Measurements from ENCODE around the gene DNASE1L3. TPM values are rescaled to one million over a fixed set of nuclear protein-coding genes. Genes with fewer than 3 reads are reported as not detected.

The DNASE1L3 gene
- total RNA-seq, 2 donors from 2014 or later: not detected

GRCh38 chr3:58161435-58162398 is 49.1 kb downstream of the DNASE1L3 start:
- Mint-ChIP-seq H3K4me1 (ENCODE audit: low read depth in 2 of 2) (peaks cover 6 to 9% of the 10 kb centered on the region in 2 donors), H3K27ac (no peak overlapping the region), H3K27me3 (no peaks in the 10 kb centered on the region), H3K4me3 (no peak overlapping the region), H3K36me3 (no peaks in the 10 kb centered on the region), H3K9me3 (no peaks in the 10 kb centered on the region)
- DNase-seq (ENCODE audit: low spot score): no peak
- ATAC-seq: peak; percentile 39 to 55

GRCh38 chr3:58160399-58160798 is 50.4 kb downstream of the DNASE1L3 start:
- no peaks in the 10 kb centered on the region for H3K27me3 Mint-ChIP-seq
- H3K9me3 Mint-ChIP-seq: no peaks in the 10 kb centered on the region
- H3K4me1 Mint-ChIP-seq (ENCODE audit: low read depth in 2 of 2): peaks cover 6 to 9% of the 10 kb centered on the region in 2 donors
- no peak for DNase-seq (ENCODE audit: low spot score)
- H3K4me3 Mint-ChIP-seq: no peak overlapping the region
- no peak overlapping the region for H3K27ac Mint-ChIP-seq
- no peak for ATAC-seq
- H3K36me3 Mint-ChIP-seq: no peaks in the 10 kb centered on the region

- no peak for ATAC-seq
- DNase-seq (ENCODE audit: low spot score): no peak
- no peaks in the 10 kb centered on the region for H3K27me3 Mint-ChIP-seq
These were observed 52.2 kb downstream of the DNASE1L3 start for GRCh38 chr3:58158442-58159153.

GRCh38 chr3:58157700-58158099 is 53.1 kb downstream of the DNASE1L3 start:
- no peak overlapping the region for H3K4me3 Mint-ChIP-seq
- H3K27me3 Mint-ChIP-seq: no peaks in the 10 kb centered on the region
- H3K9me3 Mint-ChIP-seq: no peaks in the 10 kb centered on the region
- H3K36me3 Mint-ChIP-seq: no peaks in the 10 kb centered on the region
- H3K27ac Mint-ChIP-seq: no peak overlapping the region
- H3K4me1 Mint-ChIP-seq (ENCODE audit: low read depth in 2 of 2): peaks cover 6 to 9% of the 10 kb centered on the region in 2 donors
- DNase-seq (ENCODE audit: low spot score) (no peak), ATAC-seq (no peak)

More at GRCh38 chr3:58158442-58159153, 52.2 kb downstream of the DNASE1L3 start:
- Mint-ChIP-seq H3K4me3 (no peak overlapping the region), H3K4me1 (ENCODE audit: low read depth in 2 of 2) (peaks cover 6 to 9% of the 10 kb centered on the region in 2 donors), H3K27ac (no peak overlapping the region), H3K36me3 (no peaks in the 10 kb centered on the region), H3K9me3 (no peaks in the 10 kb centered on the region)

GRCh38 chr3:58155838-58156237 is 54.9 kb downstream of the DNASE1L3 start:
- H3K4me1 Mint-ChIP-seq (ENCODE audit: low read depth in 2 of 2): peaks cover 0 to 1% of the 10 kb centered on the region in 2 donors
- no peaks in the 10 kb centered on the region for H3K36me3 Mint-ChIP-seq
- H3K27me3 Mint-ChIP-seq: no peaks in the 10 kb centered on the region
- ATAC-seq: no peak
- H3K27ac Mint-ChIP-seq: no peak overlapping the region
- no peak overlapping the region for H3K4me3 Mint-ChIP-seq
- H3K9me3 Mint-ChIP-seq: no peaks in the 10 kb centered on the region
- no peak for DNase-seq (ENCODE audit: low spot score)

- H3K9me3 Mint-ChIP-seq: no peaks in the 10 kb centered on the region
- no peaks in the 10 kb centered on the region for H3K36me3 Mint-ChIP-seq
- no peaks in the 10 kb centered on the region for H3K4me1 Mint-ChIP-seq (ENCODE audit: low read depth in 2 of 2)
- no peak for DNase-seq (ENCODE audit: low spot score)
- H3K4me3 Mint-ChIP-seq: no peak overlapping the region
- no peaks in the 10 kb centered on the region for H3K27me3 Mint-ChIP-seq
- no peak for ATAC-seq
- no peak overlapping the region for H3K27ac Mint-ChIP-seq
These were observed 55.9 kb downstream of the DNASE1L3 start for GRCh38 chr3:58154626-58155449.

GRCh38 chr3:58153371-58153770 is 57.4 kb downstream of the DNASE1L3 start:
- H3K27me3 Mint-ChIP-seq: no peaks in the 10 kb centered on the region
- no peak overlapping the region for H3K27ac Mint-ChIP-seq
- ATAC-seq: no peak
- no peak for DNase-seq (ENCODE audit: low spot score)
- H3K9me3 Mint-ChIP-seq: no peaks in the 10 kb centered on the region
- H3K36me3 Mint-ChIP-seq: no peaks in the 10 kb centered on the region
- no peaks in the 10 kb centered on the region for H3K4me1 Mint-ChIP-seq (ENCODE audit: low read depth in 2 of 2)
- H3K4me3 Mint-ChIP-seq: no peak overlapping the region

GRCh38 chr3:58152225-58153015 is 58.4 kb downstream of the DNASE1L3 start:
- no peaks in the 10 kb centered on the region for H3K36me3 Mint-ChIP-seq
- H3K9me3 Mint-ChIP-seq: no peaks in the 10 kb centered on the region
- no peak for DNase-seq (ENCODE audit: low spot score)
- no peaks in the 10 kb centered on the region for H3K27me3 Mint-ChIP-seq
- no peak overlapping the region for H3K27ac Mint-ChIP-seq
- no peaks in the 10 kb centered on the region for H3K4me1 Mint-ChIP-seq (ENCODE audit: low read depth in 2 of 2)
- no peak for ATAC-seq
- H3K4me3 Mint-ChIP-seq: no peak overlapping the region

GRCh38 chr3:58151637-58152036 is 59.1 kb downstream of the DNASE1L3 start:
- no peaks in the 10 kb centered on the region for H3K9me3 Mint-ChIP-seq
- DNase-seq (ENCODE audit: low spot score): no peak
- H3K27ac Mint-ChIP-seq: no peak overlapping the region

GRCh38 chr3:58150810-58151199 is 60.0 kb downstream of the DNASE1L3 start:
- no peaks in the 10 kb centered on the region for H3K9me3 Mint-ChIP-seq
- H3K4me3 Mint-ChIP-seq: no peak overlapping the region
- H3K27ac Mint-ChIP-seq: no peak overlapping the region
- no peaks in the 10 kb centered on the region for H3K4me1 Mint-ChIP-seq (ENCODE audit: low read depth in 2 of 2)
- DNase-seq (ENCODE audit: low spot score) (no peak), ATAC-seq (no peak)
- no peaks in the 10 kb centered on the region for H3K36me3 Mint-ChIP-seq
- no peaks in the 10 kb centered on the region for H3K27me3 Mint-ChIP-seq

More at GRCh38 chr3:58151637-58152036, 59.1 kb downstream of the DNASE1L3 start:
- no peak for ATAC-seq
- H3K36me3 Mint-ChIP-seq: no peaks in the 10 kb centered on the region
- no peak overlapping the region for H3K4me3 Mint-ChIP-seq
- H3K27me3 Mint-ChIP-seq: no peaks in the 10 kb centered on the region
- H3K4me1 Mint-ChIP-seq (ENCODE audit: low read depth in 2 of 2): no peaks in the 10 kb centered on the region

- Mint-ChIP-seq H3K4me3 (no peak overlapping the region), H3K4me1 (ENCODE audit: low read depth in 2 of 2) (no peaks in the 10 kb centered on the region), H3K27ac (no peak overlapping the region), H3K27me3 (no peaks in the 10 kb centered on the region), H3K9me3 (no peaks in the 10 kb centered on the region), H3K36me3 (no peaks in the 10 kb centered on the region)
- no peak for ATAC-seq
- DNase-seq (ENCODE audit: low spot score): no peak
These were observed 60.5 kb downstream of the DNASE1L3 start for GRCh38 chr3:58150130-58150809.

- H3K27me3 Mint-ChIP-seq: no peaks in the 10 kb centered on the region
These were observed 62.7 kb downstream of the DNASE1L3 start for GRCh38 chr3:58148049-58148448.

More at GRCh38 chr3:58148049-58148448, 62.7 kb downstream of the DNASE1L3 start:
- no peak for ATAC-seq
- DNase-seq (ENCODE audit: low spot score): no peak
- Mint-ChIP-seq H3K9me3 (no peaks in the 10 kb centered on the region), H3K27ac (no peak overlapping the region), H3K36me3 (no peaks in the 10 kb centered on the region), H3K4me3 (no peak overlapping the region), H3K4me1 (ENCODE audit: low read depth in 2 of 2) (no peaks in the 10 kb centered on the region)

Measured in natural killer cell treated with Interleukin-12 subunit alpha and Interleukin-12 subunit beta and Interleukin-15 and Interleukin-18, amount 100 ng/mL, for 72 hours (primary cell).